Measurements from ENCODE around the gene MTARC2.

GRCh38 chr1:220824031-220824989 is 76.2 kb downstream of the MTARC2 start:
- TF ChIP-seq POLR2A (IDR thresholded peaks at IDR 0.05; ENCODE audit: low read length) (no peak), TFCP2L1 (CRISPR knock-in tag; IDR thresholded peaks at IDR 0.05) (no peak), RCOR1 (IDR thresholded peaks at IDR 0.05; ENCODE audit: low read depth, low read length) (no peak), CTCF (IDR thresholded peaks at IDR 0.05) (no peak)
